A673 (cell line): ENCODE data around the gene SPATA32. TPM values are rescaled to one million over a fixed set of nuclear protein-coding genes. Genes with fewer than 3 reads are reported as not detected.

Experiments
- BruUV-seq: library from RNA; stranded (reverse); fragments of 400-500 nt; replicated peaks from 2 replicates; lab custom pipeline; 2021; lab: Mats Ljungman, UMichigan
- CTCF ChIA-PET: fragments of 300-600 bp; sonication (Branson Sonifier 250); formaldehyde crosslinking; loops from one replicate; lab custom pipeline; 2022; ENCODE audit warnings: antibody characterized with exemption; lab: Charles Lee
- POLR2A ChIA-PET: fragments of 300-600 bp; sonication (Branson Sonifier 250); formaldehyde crosslinking; loops from one replicate; lab custom pipeline; 2022; ENCODE audit warnings: antibody characterized with exemption; ENCODE audit not compliant: low non-redundant PET; lab: Charles Lee
- DNase-seq: peaks from one replicate; pipeline ENCODE4 v3.0.0-alpha.2; 2015; ENCODE audit warnings: low spot score
- H3K27ac ChIP-seq: fragments of 200-600 bp; sonication (generic); 2 replicates; pipeline ENCODE4 v1.5.1; 2016; ENCODE audit warnings: mixed run types, low read depth, mild to moderate bottlenecking, mixed read lengths, antibody characterized with exemption, low read length; ENCODE audit not compliant: poor library complexity, severe bottlenecking
- H3K27me3 ChIP-seq: fragments of 200-600 bp; sonication (generic); replicated peaks from 2 replicates; pipeline ENCODE4 v1.6.1; 2017; ENCODE audit warnings: mixed run types, low read depth, mild to moderate bottlenecking, mixed read lengths, antibody characterized with exemption, low read length; ENCODE audit not compliant: insufficient read depth, poor library complexity
- H3K36me3 ChIP-seq: fragments of 200-600 bp; sonication (generic); 2 replicates; pipeline ENCODE4 v1.6.1; 2016; ENCODE audit warnings: mixed run types, mild to moderate bottlenecking, mixed read lengths, antibody characterized with exemption, low read length; ENCODE audit not compliant: insufficient read depth, poor library complexity, severe bottlenecking
- H3K4me1 ChIP-seq: fragments of 200-600 bp; sonication (generic); 2 replicates; pipeline ENCODE4 v1.6.1; 2017; ENCODE audit warnings: mixed run types, mild to moderate bottlenecking, mixed read lengths, antibody characterized with exemption, low read length; ENCODE audit not compliant: insufficient read depth, poor library complexity, severe bottlenecking
- H3K4me3 ChIP-seq: fragments of 200-600 bp; sonication (generic); 2 replicates; pipeline ENCODE4 v1.5.1; 2016; ENCODE audit warnings: low read depth, mixed run types, mild to moderate bottlenecking, mixed read lengths, low read length; ENCODE audit not compliant: poor library complexity, severe bottlenecking
- H3K9me3 ChIP-seq: fragments of 200-600 bp; sonication (generic); 2 replicates; pipeline ENCODE4 v1.6.1; 2016; ENCODE audit warnings: mixed run types, low read depth, mild to moderate bottlenecking, mixed read lengths, antibody characterized with exemption, low read length; ENCODE audit not compliant: poor library complexity, severe bottlenecking
- EZH2 ChIP-seq: fragments of 200-600 bp; sonication (generic); IDR thresholded peaks from 2 replicates; pipeline ENCODE4 v1.6.1; 2017; ENCODE audit warnings: borderline replicate concordance, low read depth, mild to moderate bottlenecking, mixed read lengths, antibody characterized with exemption, low read length; ENCODE audit not compliant: poor library complexity, severe bottlenecking
- intact Hi-C: fragments of 100-400 bp; cut with micrococcal nuclease; formaldehyde crosslinking; loops from one replicate; pipeline ENCODE4 v1.10.0; 2022; ENCODE audit not compliant: unreplicated experiment
- total RNA-seq: library from RNA; stranded (reverse); gene quantifications from 2 replicates; pipeline ENCODE4 v1.2.3, GENCODE V29; 2021
- TF ChIP-seq, protein P1 (sequence below): fragments of 300-800, 200-600 bp; sonication (generic); conservative IDR thresholded peaks from 2 replicates; pipeline ENCODE4 v1.5.1; 2017; ENCODE audit warnings: low read depth, mild to moderate bottlenecking, antibody characterized with exemption, low read length, moderate library complexity, mixed read lengths

SPATA32 gene
- total RNA-seq, 1 experiment from 2014 or later: not detected

DNA sequence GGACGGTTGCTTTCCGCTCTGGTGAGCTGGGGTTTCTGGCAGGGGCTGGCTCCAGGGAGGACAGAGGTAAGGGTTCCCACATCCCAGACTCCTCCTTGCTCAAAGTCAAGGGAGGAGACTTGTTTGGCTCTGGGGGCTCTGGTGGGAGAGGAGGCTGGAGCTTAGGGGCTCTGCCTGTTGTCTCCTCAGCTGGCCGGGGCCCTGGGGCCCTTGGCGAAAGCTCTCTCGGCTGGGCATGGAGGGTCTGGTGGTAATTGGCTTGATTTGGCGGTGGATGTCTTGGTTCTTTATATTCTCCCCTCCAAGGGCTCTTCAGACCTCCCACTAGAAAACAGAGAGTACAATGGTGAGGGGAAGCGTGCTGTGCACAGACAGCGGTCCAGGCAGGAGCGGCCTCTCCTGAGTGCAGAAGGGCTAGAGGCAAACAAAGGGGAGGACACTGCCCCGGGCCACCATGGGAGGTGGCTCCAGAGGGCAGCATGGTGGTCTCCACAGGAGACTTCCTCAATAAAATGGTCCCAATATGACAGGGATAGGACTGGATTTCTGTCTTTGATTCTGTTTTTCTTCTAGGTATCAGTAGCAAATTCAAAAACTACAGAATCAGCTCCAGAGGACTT is 5.7 kb upstream of the SPATA32 start:
- no peaks in the 10 kb centered on the region for H3K4me1 ChIP-seq
- no peak overlapping the region for H3K4me3 ChIP-seq
- H3K27ac ChIP-seq: no peak overlapping the region
- ChIA-PET CTCF (no interaction called here), POLR2A (no interaction called here)
- DNase-seq: no peak
- intact Hi-C loops: no loop called here
- BruUV-seq: no TSS peak
- no peaks in the 10 kb centered on the region for H3K9me3 ChIP-seq
- H3K36me3 ChIP-seq: no peaks in the 10 kb centered on the region
- no peak for TF ChIP-seq EZH2
- TF ChIP-seq, protein P1, sequence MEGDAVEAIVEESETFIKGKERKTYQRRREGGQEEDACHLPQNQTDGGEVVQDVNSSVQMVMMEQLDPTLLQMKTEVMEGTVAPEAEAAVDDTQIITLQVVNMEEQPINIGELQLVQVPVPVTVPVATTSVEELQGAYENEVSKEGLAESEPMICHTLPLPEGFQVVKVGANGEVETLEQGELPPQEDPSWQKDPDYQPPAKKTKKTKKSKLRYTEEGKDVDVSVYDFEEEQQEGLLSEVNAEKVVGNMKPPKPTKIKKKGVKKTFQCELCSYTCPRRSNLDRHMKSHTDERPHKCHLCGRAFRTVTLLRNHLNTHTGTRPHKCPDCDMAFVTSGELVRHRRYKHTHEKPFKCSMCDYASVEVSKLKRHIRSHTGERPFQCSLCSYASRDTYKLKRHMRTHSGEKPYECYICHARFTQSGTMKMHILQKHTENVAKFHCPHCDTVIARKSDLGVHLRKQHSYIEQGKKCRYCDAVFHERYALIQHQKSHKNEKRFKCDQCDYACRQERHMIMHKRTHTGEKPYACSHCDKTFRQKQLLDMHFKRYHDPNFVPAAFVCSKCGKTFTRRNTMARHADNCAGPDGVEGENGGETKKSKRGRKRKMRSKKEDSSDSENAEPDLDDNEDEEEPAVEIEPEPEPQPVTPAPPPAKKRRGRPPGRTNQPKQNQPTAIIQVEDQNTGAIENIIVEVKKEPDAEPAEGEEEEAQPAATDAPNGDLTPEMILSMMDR: no peak
- H3K27me3 ChIP-seq: no peaks in the 10 kb centered on the region

DNA sequence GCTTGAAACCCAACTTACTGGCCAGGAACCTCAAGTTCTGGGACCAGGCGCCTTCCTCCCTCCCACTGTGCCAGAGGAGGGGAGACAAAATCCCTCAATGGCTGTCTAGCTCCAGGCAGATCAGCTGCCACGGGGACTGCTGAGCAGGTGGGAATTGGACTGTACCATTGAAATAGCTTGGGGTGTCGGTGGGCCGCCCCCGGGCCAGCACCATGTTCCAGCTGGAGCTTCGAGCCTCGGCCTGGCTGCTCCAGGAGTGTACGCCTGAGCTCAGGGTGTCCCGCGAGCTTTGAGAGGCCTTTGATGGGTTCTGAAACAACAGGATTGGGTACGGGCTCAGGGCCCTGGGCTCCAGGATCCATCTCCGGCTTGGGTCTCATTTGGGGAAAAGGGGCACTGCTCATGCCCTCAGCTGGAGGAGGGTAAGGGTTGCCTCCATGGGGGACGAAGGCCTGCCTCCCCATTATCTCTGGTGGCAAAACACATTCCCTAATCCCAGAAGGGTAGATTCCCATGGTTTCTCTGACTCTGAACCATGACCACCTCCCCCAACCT is 4.6 kb upstream of the SPATA32 start:
- no peaks in the 10 kb centered on the region for H3K9me3 ChIP-seq
- no TSS peak for BruUV-seq
- H3K27ac ChIP-seq: no peak overlapping the region
- TF ChIP-seq EZH2: no peak
- TF ChIP-seq, protein P1: no peak
- intact Hi-C loops: no loop called here
- ChIA-PET POLR2A (no interaction called here), CTCF (no interaction called here)
- H3K36me3 ChIP-seq: no peaks in the 10 kb centered on the region
- no peaks in the 10 kb centered on the region for H3K27me3 ChIP-seq
- no peaks in the 10 kb centered on the region for H3K4me1 ChIP-seq
- DNase-seq: no peak
- H3K4me3 ChIP-seq: no peak overlapping the region

DNA sequence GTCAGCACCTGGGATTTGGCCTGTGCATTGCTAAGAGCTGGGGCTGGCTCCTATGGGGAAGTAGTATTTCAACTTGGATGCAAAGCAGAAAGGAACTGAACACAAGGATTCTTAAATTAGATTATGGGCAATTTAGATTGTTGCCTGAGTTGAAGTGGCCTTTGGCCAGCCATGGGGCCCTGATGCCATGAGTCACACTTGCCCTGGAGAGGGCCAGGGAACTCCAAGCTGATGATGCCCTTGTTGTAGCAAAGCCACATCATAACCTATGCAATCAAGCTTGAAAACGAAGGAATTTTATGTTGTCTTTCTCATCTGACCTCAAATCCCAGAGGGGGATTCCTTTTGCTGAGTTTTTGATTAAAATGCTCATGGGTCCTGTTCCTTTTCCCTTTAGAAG is 3.9 kb upstream of the SPATA32 start:
- H3K27ac ChIP-seq: no peak overlapping the region
- DNase-seq: no peak
- POLR2A ChIA-PET: no interaction called here
- CTCF ChIA-PET: no interaction called here
- H3K4me3 ChIP-seq: no peak overlapping the region
- intact Hi-C loops: no loop called here
- no TSS peak for BruUV-seq
- H3K9me3 ChIP-seq: no peaks in the 10 kb centered on the region
- TF ChIP-seq, protein P1: no peak
- TF ChIP-seq EZH2: no peak
- no peaks in the 10 kb centered on the region for H3K4me1 ChIP-seq
- no peaks in the 10 kb centered on the region for H3K27me3 ChIP-seq
- no peaks in the 10 kb centered on the region for H3K36me3 ChIP-seq
